ENCODE results near the gene SYTL3.
A peak's percentile ranks its signal among the peaks of the same experiment; 100 is the strongest.

SYTL3 gene

GRCh38 chr6:158743033-158743651 is 93.3 kb downstream of the SYTL3 start:
- H3K4me3 ChIP-seq (ENCODE audit: low read depth, low read length) = no peak overlapping the region

GRCh38 chr6:158744986-158745430 is 95.2 kb downstream of the SYTL3 start:
- TF ChIP-seq CTCF (IDR thresholded peaks at IDR 0.05; ENCODE audit: low read depth, low read length, missing control alignments) = no peak
- in situ Hi-C loops (cut with HindIII; ENCODE audit: low sequenced_read_pairs) = no loop called here
- no peak overlapping the region for H3K4me3 ChIP-seq (ENCODE audit: low read depth, low read length)
- DNase-seq (ENCODE audit: low read depth) = no peak

More at GRCh38 chr6:158743033-158743651, 93.3 kb downstream of the SYTL3 start:
- no peak for DNase-seq (ENCODE audit: low read depth)
- in situ Hi-C loops (cut with HindIII; ENCODE audit: low sequenced_read_pairs) = no loop called here
- no peak for TF ChIP-seq CTCF (IDR thresholded peaks at IDR 0.05; ENCODE audit: low read depth, low read length, missing control alignments)

- no peak for DNase-seq (ENCODE audit: low read depth)
- no peak for TF ChIP-seq CTCF (IDR thresholded peaks at IDR 0.05; ENCODE audit: low read depth, low read length, missing control alignments)
- H3K4me3 ChIP-seq (ENCODE audit: low read depth, low read length) = no peak overlapping the region
- in situ Hi-C loops (cut with HindIII; ENCODE audit: low sequenced_read_pairs) = no loop called here
Measured at GRCh38 chr6:158751224-158751623, 101.4 kb downstream of the SYTL3 start.

GRCh38 chr6:158751921-158752320 is 102.1 kb downstream of the SYTL3 start:
- in situ Hi-C loops (cut with HindIII; ENCODE audit: low sequenced_read_pairs) = no loop called here
- no peak for DNase-seq (ENCODE audit: low read depth)
- no peak overlapping the region for H3K4me3 ChIP-seq (ENCODE audit: low read depth, low read length)
- no peak for TF ChIP-seq CTCF (IDR thresholded peaks at IDR 0.05; ENCODE audit: low read depth, low read length, missing control alignments)

- TF ChIP-seq CTCF (IDR thresholded peaks at IDR 0.05; ENCODE audit: low read depth, low read length, missing control alignments) = peak; percentile 12
- H3K4me3 ChIP-seq (ENCODE audit: low read depth, low read length) = no peak overlapping the region
- in situ Hi-C loops (cut with HindIII; ENCODE audit: low sequenced_read_pairs) = no loop called here
- no peak for DNase-seq (ENCODE audit: low read depth)
Measured at GRCh38 chr6:158752613-158753012, 102.8 kb downstream of the SYTL3 start.

GRCh38 chr6:158753811-158754210 is 104.0 kb downstream of the SYTL3 start:
- in situ Hi-C loops (cut with HindIII; ENCODE audit: low sequenced_read_pairs) = no loop called here
- no peak for TF ChIP-seq CTCF (IDR thresholded peaks at IDR 0.05; ENCODE audit: low read depth, low read length, missing control alignments)
- DNase-seq (ENCODE audit: low read depth) = no peak
- no peak overlapping the region for H3K4me3 ChIP-seq (ENCODE audit: low read depth, low read length)
